ENCODE measurements around the gene PGC.

- TF ChIP-seq CTCF (IDR thresholded peaks at IDR 0.05; ENCODE audit: low read depth, low read length, poor library complexity, severe bottlenecking) = no peak
- no peak for TF ChIP-seq EZH2phosphoT487 (IDR thresholded peaks at IDR 0.05; ENCODE audit: borderline replicate concordance, low read length)
These were observed 13.2 kb downstream of the PGC start for GRCh38 chr6:41733707-41734665.
